Uterus (tissue), 2 donors: Measurements from ENCODE around the gene SPRR2D.

Experiments
- POLR2A ChIP-seq, 2 donors: fragments of 450-650 bp; IDR thresholded peaks; one replicate each; pipeline ENCODE4 v1.6.1; 2016; ENCODE audit warnings: antibody characterized with exemption in 2 of 2, mild to moderate bottlenecking in 1 of 2, moderate library complexity in 1 of 2
- TF ChIP-seq, protein P1 (sequence below), 4 experiments: fragments of 200-600 bp in 2 of 4; fragments of 450-650 bp in 2 of 4; sonication (generic) in 2 of 4; IDR thresholded peaks; one replicate each; pipeline ENCODE4 v1.5.1; 2016 to 2019; ENCODE audit warnings: antibody characterized with exemption in 4 of 4, mild to moderate bottlenecking in 2 of 4, moderate library complexity in 1 of 4

DNA sequence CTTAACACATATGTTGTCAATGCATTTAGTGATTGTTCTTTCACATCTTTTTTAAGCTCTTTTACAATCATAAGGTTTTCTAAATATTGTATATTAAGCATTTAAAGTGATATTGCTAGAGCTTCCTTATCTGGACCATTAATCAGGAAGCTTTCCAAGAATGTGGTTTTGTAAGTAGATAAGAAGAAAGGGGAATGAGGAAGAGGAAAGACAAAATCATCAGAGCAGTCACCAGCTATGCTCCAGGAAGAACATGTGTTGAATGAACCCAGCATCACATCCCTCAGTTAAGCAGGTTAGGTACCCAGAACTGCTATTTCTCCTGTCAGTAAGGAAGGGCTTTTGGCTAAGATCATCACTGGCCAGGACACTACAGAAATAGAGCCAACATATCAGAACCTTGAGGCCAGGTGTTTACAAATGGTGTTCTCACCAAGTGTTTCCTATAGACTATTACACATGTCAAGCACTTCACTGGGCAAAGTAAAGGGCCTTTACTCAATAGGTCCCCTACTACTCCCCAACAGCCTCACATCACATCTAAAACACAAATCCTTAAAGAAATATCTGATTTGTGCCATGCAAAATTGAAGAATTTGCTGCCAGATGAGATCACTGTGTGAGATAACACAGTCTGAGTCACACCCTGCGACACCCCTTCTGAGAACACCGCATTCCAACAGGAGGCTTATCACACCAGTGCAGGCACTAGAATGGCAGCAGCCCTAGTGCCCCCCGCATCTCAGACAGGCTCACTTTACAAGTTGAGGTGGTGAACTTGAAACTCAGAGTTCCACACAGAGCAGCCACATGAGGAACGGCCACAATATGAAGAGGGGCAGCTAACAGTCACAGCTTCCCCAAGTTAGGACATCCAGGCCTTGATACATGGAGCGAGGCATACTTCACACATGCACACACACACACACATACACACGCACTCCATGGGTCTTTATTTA, 18.2 kb upstream of the SPRR2D start:
- TF ChIP-seq, protein P1, sequence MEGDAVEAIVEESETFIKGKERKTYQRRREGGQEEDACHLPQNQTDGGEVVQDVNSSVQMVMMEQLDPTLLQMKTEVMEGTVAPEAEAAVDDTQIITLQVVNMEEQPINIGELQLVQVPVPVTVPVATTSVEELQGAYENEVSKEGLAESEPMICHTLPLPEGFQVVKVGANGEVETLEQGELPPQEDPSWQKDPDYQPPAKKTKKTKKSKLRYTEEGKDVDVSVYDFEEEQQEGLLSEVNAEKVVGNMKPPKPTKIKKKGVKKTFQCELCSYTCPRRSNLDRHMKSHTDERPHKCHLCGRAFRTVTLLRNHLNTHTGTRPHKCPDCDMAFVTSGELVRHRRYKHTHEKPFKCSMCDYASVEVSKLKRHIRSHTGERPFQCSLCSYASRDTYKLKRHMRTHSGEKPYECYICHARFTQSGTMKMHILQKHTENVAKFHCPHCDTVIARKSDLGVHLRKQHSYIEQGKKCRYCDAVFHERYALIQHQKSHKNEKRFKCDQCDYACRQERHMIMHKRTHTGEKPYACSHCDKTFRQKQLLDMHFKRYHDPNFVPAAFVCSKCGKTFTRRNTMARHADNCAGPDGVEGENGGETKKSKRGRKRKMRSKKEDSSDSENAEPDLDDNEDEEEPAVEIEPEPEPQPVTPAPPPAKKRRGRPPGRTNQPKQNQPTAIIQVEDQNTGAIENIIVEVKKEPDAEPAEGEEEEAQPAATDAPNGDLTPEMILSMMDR (IDR thresholded peaks at IDR 0.05) = no peak
- no peak for TF ChIP-seq POLR2A (IDR thresholded peaks at IDR 0.05)
